ENCODE measurements around the gene ADGRA3. TPM values are rescaled to one million over a fixed set of nuclear protein-coding genes. Genes with fewer than 3 reads are reported as not detected.

ADGRA3 gene
- total and polyA plus RNA-seq, 2 donors = 11.2 to 13.1 TPM

GRCh38 chr4:22345055-22345454 is 170.8 kb downstream of the ADGRA3 start:
- no peak for DNase-seq (ENCODE audit: low read depth in 6 of 9, low spot score in 9 of 9)
- H3K27me3 ChIP-seq (ENCODE audit: control insufficient read depth in 2 of 2, insufficient read depth in 1 of 2, low read length in 1 of 2) = no peaks in the 10 kb centered on the region
- 48% methylated on average over 1 of the region's 1 CpG for WGBS
- H3K4me1 ChIP-seq (ENCODE audit: control insufficient read depth in 2 of 2, insufficient read depth in 2 of 2, low read length in 2 of 2) = no peaks in the 10 kb centered on the region
- H3K27ac ChIP-seq (ENCODE audit: low read depth in 1 of 2, low read length in 1 of 2) = no peak overlapping the region
- no peaks in the 10 kb centered on the region for H3K36me3 ChIP-seq (ENCODE audit: control insufficient read depth in 2 of 2, insufficient read depth in 2 of 2, low read length in 1 of 2)
- no peaks in the 10 kb centered on the region for H3K9me3 ChIP-seq (ENCODE audit: control insufficient read depth in 2 of 2, insufficient read depth in 1 of 2, low read length in 1 of 2)
- no peak overlapping the region for H3K4me3 ChIP-seq (ENCODE audit: low read length in 2 of 2)

- no peak overlapping the region for H3K27ac ChIP-seq (ENCODE audit: low read depth in 1 of 2, low read length in 1 of 2)
- H3K9me3 ChIP-seq (ENCODE audit: control insufficient read depth in 2 of 2, insufficient read depth in 1 of 2, low read length in 1 of 2) = no peaks in the 10 kb centered on the region
- no peaks in the 10 kb centered on the region for H3K27me3 ChIP-seq (ENCODE audit: control insufficient read depth in 2 of 2, insufficient read depth in 1 of 2, low read length in 1 of 2)
- no peaks in the 10 kb centered on the region for H3K4me1 ChIP-seq (ENCODE audit: control insufficient read depth in 2 of 2, insufficient read depth in 2 of 2, low read length in 2 of 2)
- WGBS = 95% methylated on average over 2 of the region's 2 CpGs
- DNase-seq (ENCODE audit: low read depth in 6 of 9, low spot score in 9 of 9) = no peak
- H3K4me3 ChIP-seq (ENCODE audit: low read length in 2 of 2) = no peak overlapping the region
- H3K36me3 ChIP-seq (ENCODE audit: control insufficient read depth in 2 of 2, insufficient read depth in 2 of 2, low read length in 1 of 2) = no peaks in the 10 kb centered on the region
These were observed 172.3 kb downstream of the ADGRA3 start for GRCh38 chr4:22343606-22344005.

- H3K4me1 ChIP-seq (ENCODE audit: control insufficient read depth in 2 of 2, insufficient read depth in 2 of 2, low read length in 2 of 2) = no peaks in the 10 kb centered on the region
- H3K36me3 ChIP-seq (ENCODE audit: control insufficient read depth in 2 of 2, insufficient read depth in 2 of 2, low read length in 1 of 2) = no peaks in the 10 kb centered on the region
- no peaks in the 10 kb centered on the region for H3K9me3 ChIP-seq (ENCODE audit: control insufficient read depth in 2 of 2, insufficient read depth in 1 of 2, low read length in 1 of 2)
- H3K4me3 ChIP-seq (ENCODE audit: low read length in 2 of 2) = no peak overlapping the region
- H3K27me3 ChIP-seq (ENCODE audit: control insufficient read depth in 2 of 2, insufficient read depth in 1 of 2, low read length in 1 of 2) = no peaks in the 10 kb centered on the region
- no peak for DNase-seq (ENCODE audit: low read depth in 6 of 9, low spot score in 9 of 9)
- WGBS = 80% methylated on average over 5 of the region's 5 CpGs
- no peak overlapping the region for H3K27ac ChIP-seq (ENCODE audit: low read depth in 1 of 2, low read length in 1 of 2)
These were observed 176.4 kb downstream of the ADGRA3 start for GRCh38 chr4:22339491-22339890.

- Histone ChIP-seq H3K4me1 (ENCODE audit: control insufficient read depth in 2 of 2, insufficient read depth in 2 of 2, low read length in 2 of 2) (no peaks in the 10 kb centered on the region), H3K27ac (ENCODE audit: low read depth in 1 of 2, low read length in 1 of 2) (no peak overlapping the region), H3K4me3 (ENCODE audit: low read length in 2 of 2) (no peak overlapping the region), H3K27me3 (ENCODE audit: control insufficient read depth in 2 of 2, insufficient read depth in 1 of 2, low read length in 1 of 2) (no peaks in the 10 kb centered on the region), H3K36me3 (ENCODE audit: control insufficient read depth in 2 of 2, insufficient read depth in 2 of 2, low read length in 1 of 2) (no peaks in the 10 kb centered on the region), H3K9me3 (ENCODE audit: control insufficient read depth in 2 of 2, insufficient read depth in 1 of 2, low read length in 1 of 2) (no peaks in the 10 kb centered on the region)
- WGBS = 95% methylated on average over 2 of the region's 2 CpGs
- DNase-seq (ENCODE audit: low read depth in 6 of 9, low spot score in 9 of 9) = no peak
These were observed 177.1 kb downstream of the ADGRA3 start for GRCh38 chr4:22338796-22339195.

Other genes with a start within 250 kb of the ADGRA3 start
- gene GBA3, start 176.9 kb upstream of the ADGRA3 start, total RNA-seq = 0.28 TPM
- 0.37 TPM for gene GBA3, start 176.9 kb upstream of the ADGRA3 start, polyA plus RNA-seq

Data from thymus (tissue), 11 donors.